GM12878 (cell line): Measurements from ENCODE around the gene MCAT. TPM values are rescaled to one million over a fixed set of nuclear protein-coding genes. Genes with fewer than 3 reads are reported as not detected.

Source experiments
- BACH1 ChIP-seq: fragments of 450-650 bp; IDR thresholded peaks from 2 replicates; pipeline ENCODE4 v1.6.1; 2017; ENCODE audit warnings: mild to moderate bottlenecking, borderline replicate concordance
- BRCA1 ChIP-seq: IDR thresholded peaks from 2 replicates; pipeline ENCODE4 v1.6.1; 2011; ENCODE audit warnings: low read depth, low read length, improper control_type of control experiment
- ESRRA ChIP-seq: IDR thresholded peaks from 2 replicates; pipeline ENCODE4 v1.6.1; 2012; ENCODE audit warnings: mild to moderate bottlenecking, low read length, improper control_type of control experiment
- JUND ChIP-seq: IDR thresholded peaks from 2 replicates; pipeline ENCODE4 v1.6.1; 2012; ENCODE audit warnings: low read depth, mild to moderate bottlenecking, low read length, improper control_type of control experiment, moderate library complexity
- MEF2B ChIP-seq: fragments of 450-650 bp; IDR thresholded peaks from 2 replicates; pipeline ENCODE4 v1.6.1; 2018; ENCODE audit warnings: mild to moderate bottlenecking, moderate library complexity; ENCODE audit not compliant: partially characterized antibody, poor library complexity, severe bottlenecking
- NR2F1 ChIP-seq: fragments of 450-650 bp; conservative IDR thresholded peaks from 2 replicates; pipeline ENCODE4 v1.6.1; 2017; ENCODE audit warnings: mild to moderate bottlenecking
- RELA ChIP-seq: fragments of 450-650 bp; IDR thresholded peaks from 2 replicates; pipeline ENCODE4 v1.8.0; 2014; ENCODE audit warnings: borderline replicate concordance; ENCODE audit not compliant: partially characterized antibody
- SRF ChIP-seq, 2 experiments: IDR thresholded peaks; 2 replicates each; pipeline ENCODE4 v1.6.1; 2011; ENCODE audit warnings: low read depth in 2 of 2, low read length in 2 of 2, mild to moderate bottlenecking in 1 of 2, moderate library complexity in 1 of 2
- WRNIP1 ChIP-seq: IDR thresholded peaks from 2 replicates; pipeline ENCODE4 v1.6.1; 2011; ENCODE audit warnings: low read depth, low read length, improper control_type of control experiment, borderline replicate concordance
- YY1 ChIP-seq: IDR thresholded peaks from 2 replicates; pipeline ENCODE4 v1.6.1; 2011; ENCODE audit warnings: low read depth, mild to moderate bottlenecking, low read length
- ZNF384 ChIP-seq: IDR thresholded peaks from 2 replicates; pipeline ENCODE4 v1.6.1; 2012; ENCODE audit warnings: low read depth, mild to moderate bottlenecking, low read length, improper control_type of control experiment, borderline replicate concordance
- polyA plus RNA-seq, 11 experiments: library from polyadenylated mRNA; depleted of rRNA in 4 of 11; unstranded in 6 of 11; stranded (reverse) in 5 of 11; fragments of >200 nt; fragmentation: Nextera tagmentation in 4 of 11; fragmentation: Illumina TruSeq in 1 of 11; extraction: Ambion mirVana in 4 of 11; extraction: Trizol in 1 of 11; gene quantifications; 1 replicate in 1 of 11; 2 replicates in 10 of 11; pipeline versions ENCODE4 v1.2.1 to v1.2.3, GENCODE V29; 2011 to 2016; ENCODE audit warnings: inconsistent platforms in 2 of 11, missing spikeins in 2 of 11, low read depth in 1 of 11
- total RNA-seq, 4 experiments: library from RNA; depleted of rRNA in 3 of 4; stranded (reverse); fragments of >200 nt in 3 of 4; fragmentation: Illumina TruSeq in 1 of 4; extraction: Trizol in 1 of 4; gene quantifications; 2 replicates each; pipeline versions ENCODE4 v1.2.1 to v1.2.3, GENCODE V29; 2013 to 2021
- TF ChIP-seq, protein P1 (sequence below): fragments of 450-650 bp; IDR thresholded peaks from 2 replicates; pipeline ENCODE4 v1.6.1; 2017; ENCODE audit warnings: low read depth, mild to moderate bottlenecking, moderate library complexity
- TF ChIP-seq, protein P2 (sequence below): fragments of 450-650 bp; IDR thresholded peaks from 2 replicates; pipeline ENCODE4 v1.6.1; 2017; ENCODE audit warnings: mild to moderate bottlenecking, low read depth, inconsistent platforms; ENCODE audit not compliant: poor library complexity, severe bottlenecking
- TF ChIP-seq, protein P3 (sequence below): IDR thresholded peaks from 2 replicates; pipeline ENCODE4 v1.6.1; 2012; ENCODE audit warnings: low read depth, low read length, improper control_type of control experiment
- TF ChIP-seq, protein P4 (sequence below): fragments of 450-650 bp; IDR thresholded peaks from 2 replicates; pipeline ENCODE4 v1.6.1; 2017; ENCODE audit warnings: mild to moderate bottlenecking, moderate library complexity
- TF ChIP-seq, protein P5 (sequence below): IDR thresholded peaks from 2 replicates; pipeline ENCODE4 v1.6.1; 2011; ENCODE audit warnings: low read depth, mild to moderate bottlenecking, low read length, moderate library complexity, borderline replicate concordance; ENCODE audit errors: extremely low read depth
- TF ChIP-seq, protein P6 (sequence below): fragments of 450-650 bp; conservative IDR thresholded peaks from 2 replicates; pipeline ENCODE4 v1.6.1; 2017; ENCODE audit warnings: mild to moderate bottlenecking, moderate library complexity

MCAT gene
- total and polyA plus RNA-seq, 10 of the 15 experiments (the other 5 are each of a cell fraction or from before 2014, with no cell fraction given), result 3.6 to 29.1 (median 19.3) TPM

DNA sequence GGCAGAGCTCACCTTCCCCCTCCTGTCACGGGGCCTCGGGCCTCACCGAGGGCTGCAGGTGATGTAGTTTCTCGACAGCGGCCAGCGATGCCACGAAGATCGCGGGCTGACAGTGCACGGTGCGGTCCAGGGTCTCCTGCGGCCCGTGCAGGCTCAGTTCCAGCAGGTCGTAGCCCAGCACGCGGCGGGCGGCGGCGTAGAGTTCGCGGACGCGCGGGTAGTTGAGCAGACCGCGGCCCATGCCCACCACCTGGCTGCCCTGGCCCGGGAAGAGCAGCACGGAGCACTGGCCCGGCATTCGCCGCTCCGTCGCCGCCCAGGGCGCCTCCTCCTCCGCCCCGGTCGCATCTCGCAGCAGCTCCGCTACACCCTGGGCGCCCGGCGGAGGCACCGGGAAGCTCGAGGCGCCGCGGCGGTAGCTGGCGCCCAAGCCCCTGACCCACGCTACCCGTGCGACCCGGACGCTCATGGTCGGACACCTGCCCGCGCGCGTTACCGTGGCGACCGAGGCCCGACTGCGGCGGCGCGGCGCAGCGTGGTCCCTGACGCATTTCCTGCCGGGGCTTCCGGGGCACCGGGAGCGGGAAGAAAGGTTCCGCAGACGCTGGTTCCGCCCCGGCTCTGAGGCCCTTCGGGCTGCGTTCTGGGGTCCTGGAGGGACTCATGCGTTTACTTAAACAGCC is at the start of gene MCAT (continued):
- TF ChIP-seq, protein P1, sequence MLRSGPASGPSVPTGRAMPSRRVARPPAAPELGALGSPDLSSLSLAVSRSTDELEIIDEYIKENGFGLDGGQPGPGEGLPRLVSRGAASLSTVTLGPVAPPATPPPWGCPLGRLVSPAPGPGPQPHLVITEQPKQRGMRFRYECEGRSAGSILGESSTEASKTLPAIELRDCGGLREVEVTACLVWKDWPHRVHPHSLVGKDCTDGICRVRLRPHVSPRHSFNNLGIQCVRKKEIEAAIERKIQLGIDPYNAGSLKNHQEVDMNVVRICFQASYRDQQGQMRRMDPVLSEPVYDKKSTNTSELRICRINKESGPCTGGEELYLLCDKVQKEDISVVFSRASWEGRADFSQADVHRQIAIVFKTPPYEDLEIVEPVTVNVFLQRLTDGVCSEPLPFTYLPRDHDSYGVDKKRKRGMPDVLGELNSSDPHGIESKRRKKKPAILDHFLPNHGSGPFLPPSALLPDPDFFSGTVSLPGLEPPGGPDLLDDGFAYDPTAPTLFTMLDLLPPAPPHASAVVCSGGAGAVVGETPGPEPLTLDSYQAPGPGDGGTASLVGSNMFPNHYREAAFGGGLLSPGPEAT, result no peak
- no peak; the same call in 1 of the 2 replicates for TF ChIP-seq BACH1
- TF ChIP-seq ESRRA, result no peak; the same call in 1 of the 2 replicates
- TF ChIP-seq, protein P2, sequence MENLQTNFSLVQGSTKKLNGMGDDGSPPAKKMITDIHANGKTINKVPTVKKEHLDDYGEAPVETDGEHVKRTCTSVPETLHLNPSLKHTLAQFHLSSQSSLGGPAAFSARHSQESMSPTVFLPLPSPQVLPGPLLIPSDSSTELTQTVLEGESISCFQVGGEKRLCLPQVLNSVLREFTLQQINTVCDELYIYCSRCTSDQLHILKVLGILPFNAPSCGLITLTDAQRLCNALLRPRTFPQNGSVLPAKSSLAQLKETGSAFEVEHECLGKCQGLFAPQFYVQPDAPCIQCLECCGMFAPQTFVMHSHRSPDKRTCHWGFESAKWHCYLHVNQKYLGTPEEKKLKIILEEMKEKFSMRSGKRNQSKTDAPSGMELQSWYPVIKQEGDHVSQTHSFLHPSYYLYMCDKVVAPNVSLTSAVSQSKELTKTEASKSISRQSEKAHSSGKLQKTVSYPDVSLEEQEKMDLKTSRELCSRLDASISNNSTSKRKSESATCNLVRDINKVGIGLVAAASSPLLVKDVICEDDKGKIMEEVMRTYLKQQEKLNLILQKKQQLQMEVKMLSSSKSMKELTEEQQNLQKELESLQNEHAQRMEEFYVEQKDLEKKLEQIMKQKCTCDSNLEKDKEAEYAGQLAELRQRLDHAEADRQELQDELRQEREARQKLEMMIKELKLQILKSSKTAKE, result no peak
- no peak for TF ChIP-seq WRNIP1
- TF ChIP-seq NR2F1, result peak; percentile 77
- peak; percentile 83 for TF ChIP-seq YY1
- TF ChIP-seq MEF2B, result peak; percentile 22
- TF ChIP-seq, protein P3, sequence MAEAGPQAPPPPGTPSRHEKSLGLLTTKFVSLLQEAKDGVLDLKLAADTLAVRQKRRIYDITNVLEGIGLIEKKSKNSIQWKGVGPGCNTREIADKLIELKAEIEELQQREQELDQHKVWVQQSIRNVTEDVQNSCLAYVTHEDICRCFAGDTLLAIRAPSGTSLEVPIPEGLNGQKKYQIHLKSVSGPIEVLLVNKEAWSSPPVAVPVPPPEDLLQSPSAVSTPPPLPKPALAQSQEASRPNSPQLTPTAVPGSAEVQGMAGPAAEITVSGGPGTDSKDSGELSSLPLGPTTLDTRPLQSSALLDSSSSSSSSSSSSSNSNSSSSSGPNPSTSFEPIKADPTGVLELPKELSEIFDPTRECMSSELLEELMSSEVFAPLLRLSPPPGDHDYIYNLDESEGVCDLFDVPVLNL, result no peak
- TF ChIP-seq ZNF384, result no peak
- no peak for TF ChIP-seq BRCA1
- no peak for TF ChIP-seq JUND
- TF ChIP-seq RELA, result no peak
- TF ChIP-seq, protein P4, sequence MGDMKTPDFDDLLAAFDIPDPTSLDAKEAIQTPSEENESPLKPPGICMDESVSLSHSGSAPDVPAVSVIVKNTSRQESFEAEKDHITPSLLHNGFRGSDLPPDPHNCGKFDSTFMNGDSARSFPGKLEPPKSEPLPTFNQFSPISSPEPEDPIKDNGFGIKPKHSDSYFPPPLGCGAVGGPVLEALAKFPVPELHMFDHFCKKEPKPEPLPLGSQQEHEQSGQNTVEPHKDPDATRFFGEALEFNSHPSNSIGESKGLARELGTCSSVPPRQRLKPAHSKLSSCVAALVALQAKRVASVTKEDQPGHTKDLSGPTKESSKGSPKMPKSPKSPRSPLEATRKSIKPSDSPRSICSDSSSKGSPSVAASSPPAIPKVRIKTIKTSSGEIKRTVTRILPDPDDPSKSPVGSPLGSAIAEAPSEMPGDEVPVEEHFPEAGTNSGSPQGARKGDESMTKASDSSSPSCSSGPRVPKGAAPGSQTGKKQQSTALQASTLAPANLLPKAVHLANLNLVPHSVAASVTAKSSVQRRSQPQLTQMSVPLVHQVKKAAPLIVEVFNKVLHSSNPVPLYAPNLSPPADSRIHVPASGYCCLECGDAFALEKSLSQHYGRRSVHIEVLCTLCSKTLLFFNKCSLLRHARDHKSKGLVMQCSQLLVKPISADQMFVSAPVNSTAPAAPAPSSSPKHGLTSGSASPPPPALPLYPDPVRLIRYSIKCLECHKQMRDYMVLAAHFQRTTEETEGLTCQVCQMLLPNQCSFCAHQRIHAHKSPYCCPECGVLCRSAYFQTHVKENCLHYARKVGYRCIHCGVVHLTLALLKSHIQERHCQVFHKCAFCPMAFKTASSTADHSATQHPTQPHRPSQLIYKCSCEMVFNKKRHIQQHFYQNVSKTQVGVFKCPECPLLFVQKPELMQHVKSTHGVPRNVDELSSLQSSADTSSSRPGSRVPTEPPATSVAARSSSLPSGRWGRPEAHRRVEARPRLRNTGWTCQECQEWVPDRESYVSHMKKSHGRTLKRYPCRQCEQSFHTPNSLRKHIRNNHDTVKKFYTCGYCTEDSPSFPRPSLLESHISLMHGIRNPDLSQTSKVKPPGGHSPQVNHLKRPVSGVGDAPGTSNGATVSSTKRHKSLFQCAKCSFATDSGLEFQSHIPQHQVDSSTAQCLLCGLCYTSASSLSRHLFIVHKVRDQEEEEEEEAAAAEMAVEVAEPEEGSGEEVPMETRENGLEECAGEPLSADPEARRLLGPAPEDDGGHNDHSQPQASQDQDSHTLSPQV, result no peak
- TF ChIP-seq, protein P5, sequence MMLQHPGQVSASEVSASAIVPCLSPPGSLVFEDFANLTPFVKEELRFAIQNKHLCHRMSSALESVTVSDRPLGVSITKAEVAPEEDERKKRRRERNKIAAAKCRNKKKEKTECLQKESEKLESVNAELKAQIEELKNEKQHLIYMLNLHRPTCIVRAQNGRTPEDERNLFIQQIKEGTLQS, result no peak
- TF ChIP-seq SRF (IDR thresholded peaks at IDR 0.05; ENCODE audit: low read depth in 2 of 2, low read length in 2 of 2), result peak in 1 of 2 experiments; percentile 84; a peak in 2 of 4 replicates
- TF ChIP-seq, protein P6, sequence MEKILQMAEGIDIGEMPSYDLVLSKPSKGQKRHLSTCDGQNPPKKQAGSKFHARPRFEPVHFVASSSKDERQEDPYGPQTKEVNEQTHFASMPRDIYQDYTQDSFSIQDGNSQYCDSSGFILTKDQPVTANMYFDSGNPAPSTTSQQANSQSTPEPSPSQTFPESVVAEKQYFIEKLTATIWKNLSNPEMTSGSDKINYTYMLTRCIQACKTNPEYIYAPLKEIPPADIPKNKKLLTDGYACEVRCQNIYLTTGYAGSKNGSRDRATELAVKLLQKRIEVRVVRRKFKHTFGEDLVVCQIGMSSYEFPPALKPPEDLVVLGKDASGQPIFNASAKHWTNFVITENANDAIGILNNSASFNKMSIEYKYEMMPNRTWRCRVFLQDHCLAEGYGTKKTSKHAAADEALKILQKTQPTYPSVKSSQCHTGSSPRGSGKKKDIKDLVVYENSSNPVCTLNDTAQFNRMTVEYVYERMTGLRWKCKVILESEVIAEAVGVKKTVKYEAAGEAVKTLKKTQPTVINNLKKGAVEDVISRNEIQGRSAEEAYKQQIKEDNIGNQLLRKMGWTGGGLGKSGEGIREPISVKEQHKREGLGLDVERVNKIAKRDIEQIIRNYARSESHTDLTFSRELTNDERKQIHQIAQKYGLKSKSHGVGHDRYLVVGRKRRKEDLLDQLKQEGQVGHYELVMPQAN, result peak; percentile 95
